GM21737 (cell line): Measurements from ENCODE around the gene SBK1.

Source experiments
- ATAC-seq: cut with Tn5 transposase; IDR thresholded peaks from one replicate; pipeline ENCODE4 v1.9.1; 2021; ENCODE audit warnings: mild to moderate bottlenecking, moderate library complexity; ENCODE audit not compliant: unreplicated experiment

SBK1 gene

DNA sequence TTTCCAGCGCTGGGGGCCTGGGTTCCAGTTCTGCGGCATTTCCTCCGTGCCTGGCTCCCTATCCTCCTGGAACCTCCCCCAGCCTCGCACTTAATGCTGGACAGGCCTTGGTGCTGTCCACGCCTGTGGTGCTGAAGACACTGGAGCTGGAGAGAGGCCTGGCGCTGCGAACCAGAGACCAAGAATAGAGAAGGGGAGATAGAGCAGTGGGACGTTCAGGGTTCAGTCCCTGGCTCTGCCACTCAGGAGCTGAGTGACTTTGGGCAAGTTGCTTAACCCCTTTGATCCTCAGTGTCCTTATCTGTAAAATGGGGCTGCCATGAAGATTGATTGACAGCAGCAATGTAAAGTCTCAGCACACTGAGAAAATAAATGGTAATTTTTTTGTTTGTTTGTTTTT is 11.9 kb downstream of the SBK1 start:
- ATAC-seq, result no peak

DNA sequence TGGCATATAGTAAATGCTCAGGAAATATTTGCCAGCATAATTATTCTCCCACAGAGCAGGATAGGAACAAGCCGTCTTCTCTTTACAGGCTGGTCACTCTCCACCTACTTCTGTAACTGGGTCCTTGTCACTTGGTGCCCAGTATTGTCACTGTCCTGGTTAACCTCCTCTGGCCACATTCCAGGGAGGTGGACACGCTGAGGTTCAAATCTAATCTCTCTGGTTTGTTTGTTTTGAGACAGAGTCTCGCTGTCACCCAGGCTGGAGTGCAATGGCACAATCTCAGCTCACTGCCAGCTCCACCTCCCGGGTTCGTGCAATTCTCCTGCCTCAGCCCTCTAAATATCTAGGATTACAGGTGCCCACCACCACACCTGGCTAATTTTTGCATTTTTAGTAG is 15.6 kb downstream of the SBK1 start:
- no peak for ATAC-seq

DNA sequence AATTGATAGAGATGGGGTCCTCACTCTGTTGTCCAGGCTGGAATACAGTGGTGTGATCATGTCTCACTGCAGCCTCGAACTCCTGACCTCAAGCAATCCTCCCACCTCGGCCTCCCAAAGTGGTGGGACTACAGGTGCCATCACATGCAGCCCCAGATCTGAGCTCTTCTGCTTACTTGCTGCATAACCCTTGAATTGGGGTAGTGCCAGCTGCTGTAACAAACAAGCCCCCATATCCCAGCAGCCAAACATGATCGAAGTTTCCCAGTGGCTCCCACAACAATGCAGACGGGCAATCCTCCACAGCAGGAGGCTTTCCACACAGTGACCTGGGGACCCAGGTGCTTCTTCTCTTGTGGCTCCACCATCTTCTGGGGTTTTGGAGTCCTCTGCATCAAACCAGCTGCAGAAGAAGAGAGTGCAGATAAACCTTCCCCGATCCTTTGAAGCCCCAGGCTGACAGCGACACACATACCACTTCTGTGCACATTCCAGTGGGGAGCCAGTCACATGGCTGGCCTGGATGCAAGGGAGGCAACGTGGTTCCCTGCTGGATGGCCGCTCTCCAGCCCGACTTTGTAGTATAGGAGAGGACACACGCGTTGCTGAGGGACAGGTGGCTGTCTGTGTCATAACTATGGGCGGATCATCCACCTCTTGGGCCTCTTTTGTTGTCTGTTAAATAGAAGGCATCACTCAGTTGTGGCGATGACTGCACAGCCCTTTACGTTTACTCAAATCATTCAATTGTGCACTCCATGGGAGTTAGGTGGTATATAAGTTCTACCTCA is 16.7 kb downstream of the SBK1 start:
- no peak for ATAC-seq

DNA sequence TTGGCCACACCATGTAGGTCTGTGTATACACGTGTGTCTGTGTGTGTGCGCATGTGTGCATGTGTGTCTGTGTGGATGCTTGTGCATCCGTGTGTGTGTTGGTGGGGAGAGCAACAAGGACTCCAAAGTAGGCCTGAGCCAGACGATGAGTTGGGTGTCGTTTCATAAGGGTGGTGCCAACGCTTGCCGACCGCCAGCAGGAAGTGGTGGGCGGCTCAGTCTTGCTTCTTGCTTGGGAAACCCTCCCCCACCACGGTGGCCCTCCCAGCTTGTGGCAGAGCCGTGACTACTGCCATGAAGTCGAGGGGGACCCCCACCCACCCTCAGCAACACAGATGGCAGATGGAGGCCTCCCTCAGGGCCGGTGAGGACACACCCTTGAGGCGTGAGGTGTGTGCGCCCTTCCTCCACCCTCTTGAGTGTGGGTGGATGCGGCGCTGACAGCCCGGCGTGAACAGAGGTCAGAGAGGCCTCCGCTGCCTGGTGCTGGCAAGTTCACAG is 17.5 kb downstream of the SBK1 start:
- no peak for ATAC-seq

DNA sequence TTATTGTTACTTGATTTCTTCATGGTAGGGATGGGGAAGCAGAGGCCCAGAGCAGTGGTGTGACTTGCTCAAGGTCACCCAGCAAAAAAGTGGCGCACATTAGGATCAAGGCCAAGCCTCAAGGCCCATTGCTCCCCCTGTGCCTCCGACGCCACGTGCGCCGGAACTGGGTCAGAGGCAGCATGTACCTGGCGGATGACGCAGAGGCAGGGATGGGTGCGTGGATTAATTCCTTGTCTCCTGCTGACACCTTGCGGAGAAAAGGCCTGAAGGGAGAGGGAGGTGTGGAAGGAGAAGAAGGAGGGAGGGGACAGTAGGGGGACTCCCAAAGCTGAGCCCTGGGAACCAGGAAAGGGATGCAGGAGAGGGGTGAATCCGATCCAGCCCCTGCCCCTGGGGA is 18.5 kb downstream of the SBK1 start:
- ATAC-seq, result no peak

DNA sequence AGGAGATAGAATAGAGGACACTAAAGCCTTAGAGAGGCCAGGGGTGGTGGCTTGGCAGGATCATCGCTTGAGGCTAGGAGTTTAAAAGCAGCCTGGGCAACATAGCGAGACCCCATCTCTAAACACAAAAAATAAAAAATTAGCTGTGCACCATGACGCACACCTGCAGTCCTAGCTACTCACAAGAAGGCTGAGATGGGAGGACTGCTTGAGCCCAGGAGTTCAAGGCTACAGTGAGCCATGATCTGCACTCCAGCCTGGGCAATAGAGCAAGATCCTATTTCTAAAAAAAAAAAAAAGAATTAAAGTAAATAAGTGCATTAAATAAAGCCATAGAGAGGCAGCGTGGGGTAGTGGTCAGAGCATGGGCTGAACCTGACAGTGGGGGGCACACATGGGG is 19.1 kb downstream of the SBK1 start:
- ATAC-seq, result no peak

DNA sequence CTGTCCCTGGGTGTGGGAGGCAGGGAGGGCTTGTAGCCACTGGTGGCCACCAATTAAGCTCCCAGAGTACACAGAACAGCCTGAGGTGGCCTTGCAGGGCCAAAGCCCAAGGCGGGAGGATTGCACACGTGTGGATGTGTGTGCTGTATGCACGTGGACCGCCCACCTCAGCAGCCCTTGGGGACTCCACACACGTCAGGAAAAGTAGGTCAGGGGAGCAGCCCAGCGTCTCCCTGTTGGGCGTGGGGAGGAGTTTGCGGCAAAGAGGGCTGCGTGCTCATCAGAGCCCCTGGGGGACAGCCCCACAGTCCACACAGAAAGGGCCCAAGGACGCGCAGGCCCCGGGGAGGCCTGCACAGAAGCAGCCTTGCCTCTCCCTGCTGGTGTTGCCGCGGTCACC is 19.6 kb downstream of the SBK1 start:
- ATAC-seq, result no peak

DNA sequence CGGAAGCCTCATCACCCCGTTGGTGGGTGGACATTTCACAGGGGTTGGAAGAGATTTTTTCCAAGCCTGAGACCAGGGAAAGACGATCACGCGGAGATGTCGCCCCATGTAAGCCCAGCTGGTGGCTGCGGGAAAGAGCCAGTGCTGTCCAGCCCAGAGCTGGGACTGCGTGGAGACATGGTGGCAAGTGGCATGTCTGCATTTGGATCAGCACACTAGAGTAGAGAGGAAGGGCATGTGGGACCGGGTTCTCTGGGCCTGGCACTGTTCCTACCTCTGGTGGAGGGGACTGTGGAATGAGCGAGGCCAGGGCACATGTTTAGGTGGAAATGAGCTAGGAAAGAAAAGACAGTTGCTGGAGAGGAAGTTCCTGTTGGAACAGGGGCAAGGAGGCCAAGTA is 20.0 kb downstream of the SBK1 start:
- ATAC-seq, result no peak

DNA sequence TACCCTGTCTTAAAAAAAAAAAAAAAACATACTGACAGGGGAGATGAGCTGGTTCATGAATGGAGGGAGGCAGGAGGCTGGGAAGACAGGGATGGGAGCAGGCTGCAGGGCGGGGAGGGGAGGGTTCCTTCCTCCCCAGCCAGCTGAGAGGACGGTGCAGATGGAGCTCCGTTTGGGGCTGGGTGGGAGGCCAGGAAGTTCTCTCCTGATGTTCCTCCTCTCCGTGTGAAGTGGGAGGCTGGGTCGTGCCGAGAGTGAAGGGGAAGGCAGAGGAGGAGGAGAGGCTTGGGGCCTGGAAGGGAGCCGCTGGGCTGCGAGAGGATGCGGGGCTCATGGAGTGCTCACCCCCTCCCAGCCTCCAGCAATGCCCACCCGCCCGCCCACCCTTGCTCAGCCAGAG is 21.3 kb downstream of the SBK1 start:
- ATAC-seq, result no peak

DNA sequence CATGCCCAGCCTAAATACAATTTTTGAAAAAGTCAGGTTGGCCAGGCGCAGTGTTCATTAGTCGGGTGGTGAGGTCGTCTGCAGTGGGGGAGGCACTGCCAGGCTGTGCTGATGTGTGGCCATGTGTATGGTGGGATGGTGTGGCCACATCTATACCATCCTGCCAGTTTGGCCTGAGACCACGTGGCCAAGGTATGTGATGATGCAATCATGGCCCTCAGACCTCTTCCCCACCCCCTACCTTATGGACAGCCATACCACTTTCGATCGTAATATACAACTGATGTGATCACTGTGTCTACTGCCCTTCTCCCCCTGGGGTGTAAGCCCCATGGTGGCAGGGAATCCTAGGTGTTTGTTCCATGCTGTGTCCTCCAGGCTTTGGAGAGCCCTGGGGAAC is 23.7 kb downstream of the SBK1 start:
- no peak for ATAC-seq

DNA sequence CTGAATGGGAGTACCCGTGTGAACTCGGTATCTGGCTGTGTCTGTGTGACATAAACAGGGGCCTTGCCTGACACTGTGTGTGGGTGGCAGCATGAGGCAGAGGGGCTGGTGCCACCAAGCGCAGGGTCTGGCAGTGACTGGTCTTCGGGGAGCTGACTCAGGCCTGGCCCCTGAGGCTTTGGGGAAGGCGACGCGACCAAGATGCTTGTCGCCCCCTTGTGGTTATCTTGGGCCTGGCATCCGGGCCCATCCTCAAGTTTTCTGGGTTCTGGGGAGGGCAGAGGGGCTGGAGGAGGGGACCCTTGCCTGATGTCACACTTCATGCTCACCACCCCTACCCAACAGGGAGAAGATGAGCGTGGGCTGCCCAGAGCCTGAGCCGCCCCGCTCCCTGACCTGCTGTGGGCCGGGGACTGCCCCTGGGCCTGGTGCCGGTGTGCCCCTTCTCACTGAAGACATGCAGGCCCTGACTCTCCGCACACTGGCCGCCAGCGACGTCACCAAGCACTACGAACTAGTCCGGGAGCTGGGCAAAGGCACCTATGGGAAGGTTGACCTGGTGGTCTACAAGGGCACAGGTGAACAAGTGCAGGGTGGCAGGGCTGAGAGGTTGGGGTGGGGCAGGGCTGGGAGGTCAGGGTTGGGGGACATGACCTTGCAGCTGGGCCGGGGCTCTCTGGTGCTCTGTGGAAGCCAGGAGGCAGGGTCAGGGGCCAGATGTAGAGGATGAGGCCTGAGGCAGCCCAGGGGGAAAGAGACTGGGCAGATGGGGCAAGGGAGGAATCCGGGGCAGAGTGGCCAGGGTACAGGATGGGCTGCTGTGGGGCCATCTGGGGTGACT is 24.9 kb downstream of the SBK1 start:
- ATAC-seq, result no peak

DNA sequence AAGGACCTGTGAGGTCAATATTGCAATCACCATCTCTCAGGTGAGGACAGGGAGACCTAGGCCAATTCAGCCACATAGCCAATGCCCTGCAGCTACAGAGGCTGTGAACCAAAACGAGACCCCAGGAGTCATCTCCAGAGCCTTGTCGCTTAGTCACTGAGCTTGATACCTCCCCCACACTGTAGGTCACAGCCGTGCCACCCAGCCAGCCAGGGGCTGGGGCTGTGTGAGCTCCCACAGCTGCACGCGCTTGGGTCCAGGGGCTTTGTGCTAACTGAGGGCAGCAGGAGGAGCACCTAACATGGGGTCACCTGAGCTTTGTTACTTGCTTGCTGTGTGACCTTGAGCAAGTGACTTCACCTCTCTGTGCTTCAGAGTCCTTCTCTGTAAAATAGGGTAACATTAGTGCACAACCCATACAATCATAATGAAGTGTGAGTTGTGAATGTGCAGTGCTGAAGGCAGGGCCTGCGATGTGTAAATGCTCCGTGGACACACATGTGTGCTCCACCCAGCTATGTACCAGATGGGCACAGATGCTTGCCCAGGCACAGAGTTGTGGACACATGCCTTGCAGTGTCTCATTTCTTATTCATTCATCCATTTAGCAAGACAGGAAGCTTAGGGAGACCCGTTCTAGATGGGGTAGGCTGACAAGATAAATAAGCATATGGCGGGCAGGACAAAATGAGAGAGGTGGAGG is 25.9 kb downstream of the SBK1 start:
- ATAC-seq, result no peak

DNA sequence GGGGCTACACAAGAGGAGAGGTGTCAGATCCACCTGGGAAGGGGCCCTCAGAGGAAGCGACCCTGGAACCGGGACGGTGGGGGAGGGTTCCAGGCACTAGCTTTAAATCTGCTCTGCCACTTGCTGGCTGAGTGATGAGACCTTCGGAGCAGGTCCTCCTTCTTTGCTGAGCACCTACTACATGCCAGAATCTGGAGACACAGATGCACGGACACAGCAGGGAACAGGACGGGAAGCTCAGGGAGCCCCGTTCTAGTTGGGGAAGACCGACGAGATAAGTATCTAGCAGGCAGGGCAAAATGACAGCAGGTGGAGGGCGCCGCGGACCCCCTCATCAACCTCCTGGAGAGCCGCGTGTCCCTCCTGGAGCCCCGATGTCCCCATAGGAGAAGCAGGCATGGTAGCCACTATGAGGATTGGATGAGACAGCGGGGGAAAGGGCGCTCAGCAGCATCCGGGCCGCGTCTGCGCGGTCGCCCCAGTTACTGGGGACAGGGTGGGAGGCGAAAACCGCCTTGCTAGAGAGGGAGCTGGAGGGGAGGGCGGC is 27.2 kb downstream of the SBK1 start:
- ATAC-seq, result no peak

DNA sequence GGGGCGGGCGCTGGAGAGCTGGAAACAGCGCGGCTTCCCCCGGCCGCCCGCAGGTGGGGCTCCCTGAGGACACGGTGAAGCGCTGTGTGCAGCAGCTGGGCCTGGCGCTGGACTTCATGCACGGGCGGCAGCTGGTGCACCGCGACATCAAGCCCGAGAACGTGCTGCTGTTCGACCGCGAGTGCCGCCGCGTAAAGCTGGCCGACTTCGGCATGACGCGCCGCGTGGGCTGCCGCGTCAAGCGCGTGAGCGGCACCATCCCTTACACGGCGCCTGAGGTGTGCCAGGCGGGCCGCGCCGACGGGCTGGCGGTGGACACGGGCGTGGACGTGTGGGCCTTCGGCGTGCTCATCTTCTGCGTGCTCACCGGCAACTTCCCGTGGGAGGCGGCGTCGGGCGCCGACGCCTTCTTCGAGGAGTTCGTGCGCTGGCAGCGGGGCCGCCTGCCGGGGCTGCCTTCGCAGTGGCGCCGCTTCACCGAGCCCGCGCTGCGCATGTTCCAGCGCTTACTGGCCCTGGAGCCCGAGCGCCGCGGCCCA is 27.8 kb downstream of the SBK1 start:
- no peak for ATAC-seq

DNA sequence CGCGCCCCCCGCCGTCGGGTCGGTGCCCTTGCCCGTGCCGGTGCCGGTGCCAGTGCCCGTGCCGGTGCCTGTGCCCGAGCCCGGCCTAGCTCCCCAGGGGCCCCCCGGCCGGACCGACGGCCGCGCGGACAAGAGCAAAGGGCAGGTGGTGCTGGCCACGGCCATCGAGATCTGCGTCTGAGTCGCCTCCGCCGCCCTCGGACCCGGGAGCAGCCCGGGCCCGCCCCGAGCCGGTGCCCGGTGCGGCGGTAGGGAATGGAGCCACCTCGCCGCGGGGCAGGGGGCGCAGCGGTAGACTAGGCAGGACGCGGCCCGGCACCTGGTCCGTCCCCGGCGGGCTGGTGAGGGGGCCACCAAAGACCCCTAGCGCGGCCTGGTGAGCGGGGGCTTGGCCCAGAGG is 28.4 kb downstream of the SBK1 start:
- no peak for ATAC-seq

DNA sequence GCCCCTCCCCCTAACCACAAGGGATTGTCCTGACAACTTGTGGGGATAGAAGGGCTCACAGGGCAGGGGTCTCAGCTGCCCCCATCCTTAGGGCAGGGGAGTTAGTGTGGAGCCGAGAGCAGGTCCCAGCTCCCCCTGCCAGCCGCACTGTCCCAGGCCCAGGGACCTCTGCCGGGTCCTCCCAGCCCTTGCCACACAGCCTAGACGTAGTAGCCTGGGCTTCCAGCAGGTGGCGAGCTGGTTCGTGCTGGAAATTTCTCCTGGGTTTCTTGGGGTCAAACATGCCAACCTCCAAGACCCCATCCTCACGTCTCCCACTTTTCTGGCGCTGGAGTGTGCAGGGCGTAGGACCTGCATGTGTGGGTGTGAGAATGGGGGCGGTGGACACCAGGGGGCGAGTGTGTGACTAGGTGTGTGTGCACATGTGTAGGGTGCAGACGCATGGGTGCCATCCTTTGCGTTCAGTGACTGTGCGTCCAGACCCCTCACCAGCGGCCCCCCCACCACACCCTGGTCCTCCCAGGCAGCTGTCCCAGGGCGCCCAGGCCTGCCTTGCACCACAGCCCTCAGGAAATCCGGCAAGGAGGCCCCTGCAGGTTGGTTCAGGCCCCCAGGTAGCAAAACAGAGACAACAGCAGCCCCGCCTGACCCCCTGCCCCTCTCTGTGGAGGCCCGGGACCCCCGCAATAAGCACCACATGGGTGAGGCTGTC is 29.5 kb downstream of the SBK1 start:
- ATAC-seq, result no peak

DNA sequence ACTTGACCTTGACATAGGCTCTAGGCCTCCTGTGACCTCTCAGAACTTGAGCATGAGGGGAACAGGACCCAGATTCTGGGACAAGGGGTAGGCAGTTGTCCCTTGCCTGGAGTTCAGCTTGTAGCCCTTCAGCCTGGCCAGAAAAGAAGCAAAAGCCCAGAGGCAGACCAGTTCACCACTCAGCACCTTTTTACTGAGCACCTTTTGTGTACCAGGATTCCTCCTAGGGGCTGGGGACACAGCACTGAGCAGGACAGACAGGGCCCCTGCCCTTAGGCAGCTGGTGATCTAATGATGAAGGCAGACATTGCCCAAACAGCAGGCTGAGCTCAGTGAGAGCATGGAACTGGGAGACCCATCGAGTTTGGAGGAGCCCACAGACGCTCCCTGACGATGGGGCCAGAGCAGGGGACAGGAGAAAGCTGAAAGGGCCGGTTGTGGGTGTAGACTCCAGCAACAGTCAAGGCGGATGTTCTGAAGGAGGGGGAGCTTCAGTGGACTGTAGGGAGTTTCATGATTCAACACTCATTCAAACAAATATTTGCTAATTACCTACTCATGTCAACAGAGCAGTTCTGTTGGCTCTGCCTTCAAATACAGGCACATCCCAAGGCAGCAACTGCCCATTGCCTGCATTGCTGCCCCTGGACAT is 32.0 kb downstream of the SBK1 start:
- no peak for ATAC-seq

DNA sequence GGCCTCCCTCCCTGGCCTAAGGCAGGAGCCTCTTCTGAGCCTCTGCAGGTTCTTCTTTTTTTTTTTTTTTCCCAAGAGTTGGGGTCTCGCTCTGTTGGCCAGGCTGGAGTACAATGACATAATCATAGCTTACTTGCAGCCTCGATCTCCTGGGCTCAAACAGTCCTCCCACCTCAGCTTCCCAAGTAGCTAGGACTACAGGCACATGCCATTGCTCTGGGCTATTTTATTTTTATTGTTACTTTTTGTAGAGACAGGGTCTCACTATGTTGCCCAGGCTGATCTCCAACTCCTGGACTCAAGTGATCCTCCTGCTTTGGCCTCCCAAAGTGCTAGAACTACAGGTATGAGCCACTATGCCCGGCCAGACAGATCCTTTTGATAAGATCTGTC is 32.6 kb downstream of the SBK1 start:
- no peak for ATAC-seq

DNA sequence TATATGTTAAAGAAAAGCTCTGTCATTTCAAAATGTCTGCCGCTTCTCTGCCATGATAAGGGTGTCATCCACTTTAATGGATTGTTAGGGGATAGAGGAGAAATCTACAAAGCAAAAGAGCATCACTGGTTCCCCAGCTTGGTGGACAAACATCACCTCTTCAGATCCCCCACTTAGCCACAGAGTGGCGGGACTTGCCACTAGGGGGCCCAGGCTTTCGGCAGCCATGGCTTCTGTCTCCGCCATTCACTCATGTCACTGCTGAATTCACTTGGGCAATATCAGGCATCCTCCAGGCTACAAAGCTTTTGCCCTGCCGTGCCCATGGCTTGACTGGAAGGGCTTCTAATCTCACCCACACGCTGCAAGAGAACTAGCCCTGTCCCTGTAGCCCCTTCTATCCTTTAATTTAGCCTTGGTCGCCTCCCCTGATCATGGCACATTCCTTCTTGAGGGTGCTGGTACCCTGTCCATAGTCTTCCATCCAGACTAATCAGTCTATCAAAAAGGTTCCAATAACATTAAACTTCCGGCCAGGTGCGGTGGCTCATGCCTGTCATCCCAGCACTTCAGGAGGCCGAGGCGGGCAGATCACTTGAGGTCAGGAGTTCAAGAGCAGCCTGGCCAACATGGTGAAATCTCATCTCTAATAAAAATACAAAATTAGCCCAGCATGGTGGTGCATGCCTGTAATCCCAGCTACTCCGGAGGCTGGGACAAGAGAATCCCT is 34.7 kb downstream of the SBK1 start:
- no peak for ATAC-seq
